Ishikawa (cell line): Measurements from ENCODE around the gene PITPNM1.

Source experiments
- CEBPB ChIP-seq: IDR thresholded peaks from 2 replicates; pipeline ENCODE4 v1.6.1; 2012
- CREB1 ChIP-seq: IDR thresholded peaks from 2 replicates; pipeline ENCODE4 v1.6.1; 2012; ENCODE audit warnings: low read depth
- EGR1 ChIP-seq: IDR thresholded peaks from 2 replicates; pipeline ENCODE4 v1.6.1; 2012
- EP300 ChIP-seq: IDR thresholded peaks from 2 replicates; pipeline ENCODE4 v1.6.1; 2012; ENCODE audit warnings: borderline replicate concordance
- FOXM1 ChIP-seq: IDR thresholded peaks from 2 replicates; pipeline ENCODE4 v1.6.1; 2012; ENCODE audit warnings: low read depth, borderline replicate concordance
- MAX ChIP-seq: IDR thresholded peaks from 2 replicates; pipeline ENCODE4 v1.6.1; 2012
- NFIC ChIP-seq: IDR thresholded peaks from 2 replicates; pipeline ENCODE4 v1.6.1; 2012
- RAD21 ChIP-seq: IDR thresholded peaks from 2 replicates; pipeline ENCODE4 v1.6.1; 2012; ENCODE audit warnings: low read depth
- TAF1 ChIP-seq: IDR thresholded peaks from 2 replicates; pipeline ENCODE4 v1.6.1; 2012; ENCODE audit warnings: low read depth, mild to moderate bottlenecking
- TCF12 ChIP-seq: IDR thresholded peaks from 2 replicates; pipeline ENCODE4 v1.6.1; 2012; ENCODE audit warnings: low read depth
- TEAD4 ChIP-seq: IDR thresholded peaks from 2 replicates; pipeline ENCODE4 v1.6.1; 2012
- YY1 ChIP-seq: IDR thresholded peaks from 2 replicates; pipeline ENCODE4 v1.6.1; 2012; ENCODE audit warnings: low read depth
- ZBTB7A ChIP-seq: IDR thresholded peaks from 2 replicates; pipeline ENCODE4 v1.6.1; 2012; ENCODE audit warnings: low read depth
- TF ChIP-seq, protein P1 (sequence below): IDR thresholded peaks from 2 replicates; pipeline ENCODE4 v1.6.1; 2012; ENCODE audit warnings: low read depth, mild to moderate bottlenecking
- TF ChIP-seq, protein P2 (sequence below): IDR thresholded peaks from 2 replicates; pipeline ENCODE4 v1.6.1; 2012

PITPNM1 gene

DNA sequence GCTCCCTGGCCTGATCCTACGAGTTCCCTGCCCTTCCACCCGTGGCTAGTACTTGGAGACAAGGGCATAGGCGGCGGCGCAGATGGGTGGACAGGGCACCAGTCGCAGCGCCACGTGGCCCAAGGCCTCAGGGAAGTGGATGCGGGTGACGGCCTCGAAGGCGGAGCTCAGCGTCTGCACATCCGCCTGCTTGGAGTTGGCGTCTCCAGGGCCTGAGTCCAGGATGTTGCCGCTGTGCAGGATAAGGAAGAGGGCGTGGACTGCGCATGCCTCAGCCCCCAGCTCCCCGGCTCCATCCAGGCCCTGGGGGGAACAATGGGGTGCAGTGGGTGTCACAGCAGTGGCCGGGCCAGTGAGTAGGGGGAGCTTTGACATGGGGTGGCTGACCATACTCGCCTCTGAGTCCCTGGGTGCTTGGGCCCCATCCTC lies 6.6 kb downstream of the PITPNM1 start:
- TF ChIP-seq MAX (no peak), EP300 (no peak), CEBPB (no peak)
- TF ChIP-seq, protein P1, sequence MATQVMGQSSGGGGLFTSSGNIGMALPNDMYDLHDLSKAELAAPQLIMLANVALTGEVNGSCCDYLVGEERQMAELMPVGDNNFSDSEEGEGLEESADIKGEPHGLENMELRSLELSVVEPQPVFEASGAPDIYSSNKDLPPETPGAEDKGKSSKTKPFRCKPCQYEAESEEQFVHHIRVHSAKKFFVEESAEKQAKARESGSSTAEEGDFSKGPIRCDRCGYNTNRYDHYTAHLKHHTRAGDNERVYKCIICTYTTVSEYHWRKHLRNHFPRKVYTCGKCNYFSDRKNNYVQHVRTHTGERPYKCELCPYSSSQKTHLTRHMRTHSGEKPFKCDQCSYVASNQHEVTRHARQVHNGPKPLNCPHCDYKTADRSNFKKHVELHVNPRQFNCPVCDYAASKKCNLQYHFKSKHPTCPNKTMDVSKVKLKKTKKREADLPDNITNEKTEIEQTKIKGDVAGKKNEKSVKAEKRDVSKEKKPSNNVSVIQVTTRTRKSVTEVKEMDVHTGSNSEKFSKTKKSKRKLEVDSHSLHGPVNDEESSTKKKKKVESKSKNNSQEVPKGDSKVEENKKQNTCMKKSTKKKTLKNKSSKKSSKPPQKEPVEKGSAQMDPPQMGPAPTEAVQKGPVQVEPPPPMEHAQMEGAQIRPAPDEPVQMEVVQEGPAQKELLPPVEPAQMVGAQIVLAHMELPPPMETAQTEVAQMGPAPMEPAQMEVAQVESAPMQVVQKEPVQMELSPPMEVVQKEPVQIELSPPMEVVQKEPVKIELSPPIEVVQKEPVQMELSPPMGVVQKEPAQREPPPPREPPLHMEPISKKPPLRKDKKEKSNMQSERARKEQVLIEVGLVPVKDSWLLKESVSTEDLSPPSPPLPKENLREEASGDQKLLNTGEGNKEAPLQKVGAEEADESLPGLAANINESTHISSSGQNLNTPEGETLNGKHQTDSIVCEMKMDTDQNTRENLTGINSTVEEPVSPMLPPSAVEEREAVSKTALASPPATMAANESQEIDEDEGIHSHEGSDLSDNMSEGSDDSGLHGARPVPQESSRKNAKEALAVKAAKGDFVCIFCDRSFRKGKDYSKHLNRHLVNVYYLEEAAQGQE, result no peak

- TF ChIP-seq YY1 (no peak), TAF1 (no peak), EP300 (no peak), ZBTB7A (no peak), FOXM1 (no peak), NFIC (no peak), TCF12 (no peak), CREB1 (no peak), CEBPB (no peak), RAD21 (no peak), EGR1 (no peak), TEAD4 (no peak), MAX (no peak)
- TF ChIP-seq, protein P1, result no peak
- TF ChIP-seq, protein P2, sequence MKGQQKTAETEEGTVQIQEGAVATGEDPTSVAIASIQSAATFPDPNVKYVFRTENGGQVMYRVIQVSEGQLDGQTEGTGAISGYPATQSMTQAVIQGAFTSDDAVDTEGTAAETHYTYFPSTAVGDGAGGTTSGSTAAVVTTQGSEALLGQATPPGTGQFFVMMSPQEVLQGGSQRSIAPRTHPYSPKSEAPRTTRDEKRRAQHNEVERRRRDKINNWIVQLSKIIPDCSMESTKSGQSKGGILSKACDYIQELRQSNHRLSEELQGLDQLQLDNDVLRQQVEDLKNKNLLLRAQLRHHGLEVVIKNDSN, result no peak
Observed at GRCh38 chr11:67497656-67498291, 7.4 kb downstream of the PITPNM1 start.

- TF ChIP-seq CREB1 (no peak), RAD21 (no peak), YY1 (no peak), NFIC (no peak), CEBPB (no peak)
Observed at GRCh38 chr11:67496113-67496512, 9.1 kb downstream of the PITPNM1 start.

DNA sequence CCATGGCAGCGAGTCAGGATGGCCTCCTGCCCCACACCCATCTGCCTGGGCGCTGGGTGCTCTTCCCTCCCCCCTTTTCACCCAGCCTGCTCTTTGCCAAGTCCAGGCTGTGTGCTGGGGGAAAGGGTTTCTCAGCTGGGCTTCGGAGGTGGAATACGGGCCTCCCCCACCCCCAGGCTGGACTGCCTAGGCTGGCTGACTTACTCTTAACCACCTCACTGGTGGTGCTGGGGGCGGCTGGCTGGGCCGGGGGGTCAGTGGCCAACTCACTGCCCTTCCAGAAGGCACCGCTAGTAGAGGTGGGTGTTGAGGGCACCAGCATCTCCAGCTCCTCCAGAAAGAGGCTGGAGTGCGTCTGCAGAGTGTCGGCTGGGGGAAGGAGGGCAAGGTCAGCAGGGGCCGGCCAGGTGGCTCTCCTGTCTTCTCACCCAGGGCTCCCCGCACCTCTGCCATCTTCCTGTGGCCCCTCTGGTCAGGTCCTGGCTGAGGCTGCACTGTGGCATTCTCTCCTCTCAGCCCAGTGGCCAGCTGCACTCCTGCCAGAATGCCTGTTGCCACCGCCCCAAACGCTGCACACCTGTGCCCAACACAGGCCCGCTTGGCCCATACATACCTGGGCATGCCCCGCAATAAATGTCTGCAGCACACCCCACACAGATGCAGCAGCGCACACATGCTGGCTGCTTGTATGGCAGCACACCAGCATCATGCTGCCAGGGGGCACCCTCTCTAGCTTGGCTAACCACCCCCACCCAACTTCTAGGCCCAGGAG lies 9.7 kb downstream of the PITPNM1 start:
- TF ChIP-seq EGR1 (no peak), NFIC (no peak), TEAD4 (no peak), CREB1 (no peak), TAF1 (no peak), ZBTB7A (no peak), CEBPB (no peak), MAX (no peak), FOXM1 (no peak), EP300 (no peak), YY1 (no peak)
- TF ChIP-seq, protein P1, result no peak
- TF ChIP-seq, protein P2, result no peak
